ENCODE data around the gene PCYT2. TPM values are rescaled to one million over a fixed set of nuclear protein-coding genes. Genes with fewer than 3 reads are reported as not detected.

The PCYT2 gene
- total and polyA plus RNA-seq, 2 donors (not counting 1 experiment from before 2014, with no cell fraction given) = 33.4 to 34.9 TPM

GRCh38 chr17:81877569-81877968 is 33.6 kb downstream of the PCYT2 start:
- ATAC-seq (ENCODE audit: low read depth) = no peak
- Mint-ChIP-seq H3K9me3 (ENCODE audit: insufficient read depth) (no peaks in the 10 kb centered on the region), H3K27me3 (no peaks in the 10 kb centered on the region), H3K4me3 (no peak overlapping the region), H3K4me1 (peaks cover 8% of the 10 kb centered on the region), H3K27ac (no peak overlapping the region)
- Histone ChIP-seq H3K4me1 (ENCODE audit: control insufficient read depth in 2 of 2, insufficient read depth in 2 of 2, low read length in 2 of 2) (peaks cover 5 to 9% of the 10 kb centered on the region in 2 donors), H3K9me3 (ENCODE audit: control extremely low read depth in 1 of 3, control insufficient read depth in 2 of 3, insufficient read depth in 1 of 3, low read length in 2 of 3) (no peaks in the 10 kb centered on the region), H3K36me3 (replicated peaks in 1 of 2; ENCODE audit: control extremely low read depth in 1 of 2, control insufficient read depth in 1 of 2, extremely low read depth in 1 of 2, insufficient read depth in 2 of 2, low read length in 1 of 2) (peaks cover 0 to 14% of the 10 kb centered on the region in 2 experiments), H3K27ac (ENCODE audit: low read length in 2 of 2) (no peak overlapping the region), H3K4me3 (ENCODE audit: control extremely low read depth in 1 of 5, extremely low read depth in 1 of 5, insufficient read depth in 1 of 5, low read depth in 2 of 5, low read length in 4 of 5) (no peak overlapping the region), H3K27me3 (replicated peaks in 1 of 4; ENCODE audit: control extremely low read depth in 1 of 4, control insufficient read depth in 3 of 4, insufficient read depth in 4 of 4, low read length in 3 of 4) (no peaks in the 10 kb centered on the region), H4K20me1 (ENCODE audit: control insufficient read depth, insufficient read depth, low read length, poor library complexity, severe bottlenecking) (no peaks in the 10 kb centered on the region), H3K4me2 (replicated peaks; ENCODE audit: low read depth, low read length, poor library complexity, severe bottlenecking) (no peak overlapping the region), H3K9ac (ENCODE audit: low read length) (no peak overlapping the region), H3K79me2 (ENCODE audit: control insufficient read depth, insufficient read depth, low read length) (peaks cover 30% of the 10 kb centered on the region), H2AFZ (ENCODE audit: insufficient read depth, low read depth, low read length, poor library complexity, severe bottlenecking) (no peak overlapping the region)
- WGBS (ENCODE audit: insufficient coverage) = 100% methylated on average over 3 of the region's 5 CpGs
- intact Hi-C loops (cut with micrococcal nuclease) = no loop called here
- ChIA-PET POLR2A (interaction anchor here (0.7 kb wide), 1 partner anchor 11 kb away, joined by 4 read pairs; no protein-coding TSS in a partner anchor), CTCF (no interaction called here)
- TF ChIP-seq EZH2 (IDR thresholded peaks at IDR 0.05; ENCODE audit: borderline replicate concordance, insufficient read depth, low read depth, low read length, poor library complexity, severe bottlenecking) (no peak), CTCF (IDR thresholded peaks at IDR 0.05) (no peak)
- no peak for DNase-seq

- ATAC-seq (ENCODE audit: low read depth) = peak; percentile 2
- Histone ChIP-seq H3K36me3 (replicated peaks in 1 of 2; ENCODE audit: control extremely low read depth in 1 of 2, control insufficient read depth in 1 of 2, extremely low read depth in 1 of 2, insufficient read depth in 2 of 2, low read length in 1 of 2) (peaks cover 1 to 23% of the 10 kb centered on the region in 2 experiments), H3K4me1 (ENCODE audit: control insufficient read depth in 2 of 2, insufficient read depth in 2 of 2, low read length in 2 of 2) (peaks cover 22 to 39% of the 10 kb centered on the region in 2 donors), H3K9me3 (ENCODE audit: control extremely low read depth in 1 of 3, control insufficient read depth in 2 of 3, insufficient read depth in 1 of 3, low read length in 2 of 3) (no peaks in the 10 kb centered on the region), H3K27me3 (replicated peaks in 1 of 4; ENCODE audit: control extremely low read depth in 1 of 4, control insufficient read depth in 3 of 4, insufficient read depth in 4 of 4, low read length in 3 of 4) (no peaks in the 10 kb centered on the region), H4K20me1 (ENCODE audit: control insufficient read depth, insufficient read depth, low read length, poor library complexity, severe bottlenecking) (peaks cover 41% of the 10 kb centered on the region), H3K9ac (ENCODE audit: low read length) (peak overlapping the region; percentile 97), H2AFZ (ENCODE audit: insufficient read depth, low read depth, low read length, poor library complexity, severe bottlenecking) (peak overlapping the region; percentile 98), H3K4me2 (replicated peaks; ENCODE audit: low read depth, low read length, poor library complexity, severe bottlenecking) (peak overlapping the region; percentile 99), H3K79me2 (ENCODE audit: control insufficient read depth, insufficient read depth, low read length) (peaks cover 48% of the 10 kb centered on the region), H3K4me3 (ENCODE audit: control extremely low read depth in 1 of 5, extremely low read depth in 1 of 5, insufficient read depth in 1 of 5, low read depth in 2 of 5, low read length in 4 of 5) (peak overlapping the region; percentile 27 to 90 (median 84)), H3K27ac (ENCODE audit: low read length in 2 of 2) (peak overlapping the region; percentile 90 to 99)
- WGBS (ENCODE audit: insufficient coverage) = under 1% methylated on average over 86 of the region's 86 CpGs
- TF ChIP-seq CTCF (IDR thresholded peaks at IDR 0.05) (peak; percentile 50), EZH2 (IDR thresholded peaks at IDR 0.05; ENCODE audit: borderline replicate concordance, insufficient read depth, low read depth, low read length, poor library complexity, severe bottlenecking) (no peak)
- no peaks in the 10 kb centered on the region for H3K9me3 Mint-ChIP-seq (ENCODE audit: insufficient read depth)
- peak overlapping the region; percentile 98 for H3K27ac Mint-ChIP-seq
- no peaks in the 10 kb centered on the region for H3K27me3 Mint-ChIP-seq
- intact Hi-C loops (cut with micrococcal nuclease) = loop anchor here (1.0 to 2.0 kb wide), 5 partner anchors 11 to 152 kb away; partner anchors contain the start of genes LRRC45, MAFG, MCRIP1 and P4HB
- POLR2A ChIA-PET = interaction anchor here (0.6 to 2.5 kb wide), 4 partner anchors 11 to 359 kb away, joined by 3 to 15 read pairs (median 3); partner anchors contain the start of genes ANAPC11 and P4HB
- peak overlapping the region; percentile 89 for H3K4me3 Mint-ChIP-seq
- CTCF ChIA-PET = interaction anchor here (2.0 kb wide), 1 partner anchor 11 kb away, joined by 7 read pairs; the partner anchor contains the start of gene P4HB
- peaks cover 32% of the 10 kb centered on the region for H3K4me1 Mint-ChIP-seq
- DNase-seq = peak; percentile 96
These were observed 39.6 kb downstream of the PCYT2 start for GRCh38 chr17:81871387-81872230.
